Measurements from ENCODE around the gene ECHDC3.

ECHDC3 gene

DNA sequence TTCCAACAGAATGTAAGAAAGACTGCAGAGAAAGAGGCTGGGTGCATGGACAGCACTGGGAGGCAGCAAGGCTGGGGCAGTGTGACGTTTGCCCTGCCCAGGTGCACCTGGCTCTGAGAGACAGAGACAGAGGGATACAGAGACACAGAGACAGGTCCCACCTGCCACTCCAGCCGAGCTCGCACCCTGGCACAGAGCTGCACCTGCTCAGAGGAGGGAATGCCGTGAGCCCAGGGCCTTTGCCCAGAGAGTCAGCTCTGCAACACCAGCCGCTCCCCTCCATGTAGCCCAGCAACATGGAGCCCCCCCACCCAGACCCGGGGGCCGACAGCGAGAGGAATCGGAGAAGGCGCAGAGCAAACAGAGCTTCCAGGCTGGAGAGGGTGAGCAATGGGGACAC lies 45.7 kb downstream of the ECHDC3 start:
- DNase-seq: no peak

DNA sequence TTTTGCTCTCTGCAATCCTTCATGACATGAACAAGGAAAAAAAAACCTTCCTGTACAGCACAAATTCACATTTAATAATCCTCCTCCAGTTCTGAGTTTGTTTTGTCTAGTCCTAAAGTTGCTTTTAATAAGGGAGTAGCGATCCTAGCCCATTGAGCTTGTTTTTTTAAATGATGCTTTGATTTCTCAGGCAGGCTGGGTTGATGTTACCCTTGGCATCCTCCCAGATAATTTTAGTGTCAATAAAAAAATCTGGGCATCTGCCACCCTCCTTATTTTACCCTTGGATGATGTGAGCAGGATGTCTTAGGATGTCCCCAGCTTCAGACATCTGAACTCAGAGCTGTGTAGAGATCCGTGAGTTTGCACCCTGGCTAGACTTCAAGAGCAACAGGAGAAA lies 47.1 kb downstream of the ECHDC3 start:
- DNase-seq: no peak

DNA sequence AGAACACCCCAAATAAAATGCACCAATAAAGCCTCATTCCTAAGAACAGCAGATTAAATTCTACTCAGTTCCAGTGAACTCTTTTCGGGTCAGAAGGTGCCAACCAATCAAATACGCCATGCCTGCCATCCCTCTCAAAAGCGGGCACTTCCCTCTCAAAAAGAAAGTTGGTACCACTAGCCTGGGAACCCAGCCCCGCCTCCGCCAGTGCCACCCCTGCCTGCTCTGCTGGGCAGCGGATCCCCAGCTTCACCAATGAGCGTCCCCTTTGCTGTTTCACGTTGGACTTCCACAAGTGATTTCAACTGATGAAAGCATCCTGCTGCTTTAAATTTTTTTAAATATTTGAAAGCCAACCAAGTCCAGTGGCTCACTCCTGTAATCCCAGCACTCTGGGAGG lies 47.8 kb downstream of the ECHDC3 start:
- DNase-seq: no peak

DNA sequence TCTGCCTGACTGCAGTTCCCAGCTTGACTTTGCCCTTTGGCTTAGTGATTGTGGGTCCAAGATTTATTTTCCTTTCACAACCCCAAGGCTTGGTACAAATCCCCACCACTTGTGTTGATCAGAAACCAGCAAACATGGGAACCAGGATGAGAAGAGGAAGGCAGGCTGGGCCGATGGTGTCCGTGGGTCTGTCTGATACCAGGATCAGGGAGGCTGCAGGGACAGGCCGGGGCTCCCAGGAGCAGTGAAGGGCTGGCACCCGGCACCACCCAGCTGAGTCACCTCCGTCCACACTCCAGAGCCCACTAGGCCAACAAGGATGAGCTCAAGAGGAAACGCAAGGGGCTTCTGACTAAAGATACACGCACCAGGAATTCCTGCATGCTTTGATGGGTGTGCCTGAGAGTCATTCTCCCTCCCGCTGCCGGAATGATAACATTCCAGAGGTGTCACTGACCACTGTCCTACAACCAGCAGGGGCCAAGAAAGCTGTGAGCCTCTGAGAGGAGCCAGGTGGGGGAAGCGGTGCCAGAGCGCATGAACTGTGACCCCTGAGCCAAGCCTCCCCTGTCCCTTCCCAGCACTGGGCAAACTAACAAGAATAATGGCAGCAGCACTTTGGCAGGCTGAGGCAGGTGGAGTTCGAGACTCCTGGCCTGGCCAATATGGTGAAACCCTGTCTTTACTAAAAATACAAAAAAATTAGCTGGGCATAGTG lies 51.7 kb downstream of the ECHDC3 start:
- no peak for DNase-seq

DNA sequence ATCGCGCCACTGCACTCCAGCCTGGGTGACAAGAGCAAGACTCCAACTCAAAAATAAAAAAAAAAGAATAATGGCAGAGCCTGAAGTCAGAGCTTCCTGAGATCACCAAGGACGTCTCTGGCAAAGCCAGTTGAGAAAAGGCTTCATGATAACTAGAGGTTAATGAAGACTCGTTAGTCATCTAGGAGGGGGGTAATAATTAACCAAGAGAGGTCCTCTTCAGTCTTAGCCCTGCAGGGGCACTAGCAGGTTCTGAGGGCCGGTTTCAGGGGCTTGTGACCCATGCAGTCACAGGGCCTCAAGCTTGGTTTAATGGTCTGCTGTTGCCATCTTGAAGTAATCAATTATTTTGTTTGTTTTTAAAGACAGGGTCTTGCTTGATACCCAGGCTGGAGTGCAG lies 52.4 kb downstream of the ECHDC3 start:
- no peak for DNase-seq

- no peak for DNase-seq
These were observed 53.1 kb downstream of the ECHDC3 start for GRCh38 chr10:11795101-11795920.

DNA sequence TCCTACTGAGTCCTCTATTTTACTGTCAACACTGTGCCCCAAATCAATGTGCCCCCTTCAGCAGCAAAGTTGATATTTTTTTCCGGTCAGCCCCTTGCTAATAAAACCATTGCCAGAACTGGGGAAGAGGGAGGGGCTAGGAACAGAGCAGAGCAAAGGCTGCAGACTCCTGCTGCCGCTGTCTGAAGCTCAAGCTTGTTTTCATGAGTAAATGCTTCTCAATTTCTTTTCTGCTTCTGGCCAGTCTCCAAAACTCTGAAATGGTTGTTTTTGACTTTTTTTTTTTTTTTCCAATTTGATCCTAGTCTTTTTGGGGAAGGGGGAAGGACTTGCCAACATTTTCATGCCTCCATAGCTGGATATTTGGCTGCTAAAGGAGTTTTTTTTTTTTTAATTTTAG lies 54.3 kb downstream of the ECHDC3 start:
- no peak for DNase-seq

GRCh38 chr10:11797281-11797680 lies 55.1 kb downstream of the ECHDC3 start:
- no peak for DNase-seq

GRCh38 chr10:11797847-11798633 lies 55.9 kb downstream of the ECHDC3 start:
- DNase-seq: no peak

- no peak for DNase-seq
These were observed 56.9 kb downstream of the ECHDC3 start for GRCh38 chr10:11798845-11799735.

GRCh38 chr10:11799736-11800080 lies 57.5 kb downstream of the ECHDC3 start:
- no peak for DNase-seq

DNA sequence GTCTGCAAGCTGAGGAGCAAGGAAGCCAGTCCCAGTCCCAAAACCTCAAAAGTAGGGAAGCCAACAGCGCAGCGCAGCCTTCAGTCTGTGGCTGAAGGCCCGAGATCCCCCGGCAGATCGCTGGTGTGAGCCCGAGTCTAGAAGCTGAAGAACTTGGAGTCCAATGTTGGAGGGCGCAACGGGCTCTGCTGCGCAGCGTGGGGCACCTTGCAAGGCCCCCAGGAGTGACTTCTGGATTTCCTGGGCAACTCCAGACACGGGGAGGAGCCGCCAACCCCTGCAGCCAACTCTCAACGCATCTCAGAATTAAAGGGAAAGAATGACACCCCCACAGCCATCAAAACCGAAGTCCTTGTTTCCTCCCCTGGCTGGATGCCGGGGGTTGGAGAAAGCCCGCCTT lies 62.2 kb downstream of the ECHDC3 start:
- no peak for DNase-seq

- no peak for DNase-seq
These were observed 63.6 kb downstream of the ECHDC3 start for GRCh38 chr10:11805792-11806191.

GRCh38 chr10:11806706-11807105 lies 64.5 kb downstream of the ECHDC3 start:
- no peak for DNase-seq

GRCh38 chr10:11808808-11809207 lies 66.6 kb downstream of the ECHDC3 start:
- DNase-seq: no peak

GRCh38 chr10:11810313-11810766 lies 68.2 kb downstream of the ECHDC3 start:
- DNase-seq: no peak

GRCh38 chr10:11810973-11811372 lies 68.8 kb downstream of the ECHDC3 start:
- DNase-seq: no peak

- DNase-seq: no peak
These were observed 71.0 kb downstream of the ECHDC3 start for GRCh38 chr10:11813177-11813576.
